Hematopoietic multipotent progenitor cell treated with erythropoietin and hydrocortisone succinate and interleukin-3 and kit ligand, for 15 days (in vitro differentiated cells): ENCODE results near the gene FOXP4.

Source experiments
- DNase-seq: peaks from one replicate; pipeline ENCODE4 v3.0.0-alpha.2; 2015; ENCODE audit warnings: low spot score

Gene FOXP4

GRCh38 chr6:41646026-41646795 lies 100.0 kb downstream of the FOXP4 start:
- no peak for DNase-seq

GRCh38 chr6:41647061-41647511 lies 100.9 kb downstream of the FOXP4 start:
- DNase-seq, result no peak

GRCh38 chr6:41648070-41648585 lies 101.9 kb downstream of the FOXP4 start:
- no peak for DNase-seq

- DNase-seq, result no peak
Observed at GRCh38 chr6:41648921-41649320, 102.7 kb downstream of the FOXP4 start.

- DNase-seq, result no peak
Observed at GRCh38 chr6:41649596-41649995, 103.4 kb downstream of the FOXP4 start.

DNA sequence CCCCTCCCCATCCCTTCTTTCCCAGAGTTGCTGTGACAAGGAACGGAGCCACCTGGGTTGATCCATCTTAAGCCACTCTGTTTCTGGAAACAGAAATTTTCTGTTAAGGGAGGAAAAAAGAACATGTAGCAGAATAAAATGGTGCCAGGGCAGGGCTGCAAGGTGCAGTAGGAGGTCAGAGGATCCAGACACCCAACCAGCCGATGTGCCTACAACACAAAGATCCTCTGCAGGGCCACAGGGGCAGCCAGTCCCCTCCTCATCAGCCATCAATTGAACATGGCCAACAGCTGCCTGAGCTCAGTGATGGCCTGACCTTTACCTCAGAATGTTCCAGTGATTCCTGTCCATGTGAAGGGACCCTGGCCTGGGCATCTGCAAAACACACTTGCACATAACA lies 103.9 kb downstream of the FOXP4 start:
- DNase-seq, result no peak

DNA sequence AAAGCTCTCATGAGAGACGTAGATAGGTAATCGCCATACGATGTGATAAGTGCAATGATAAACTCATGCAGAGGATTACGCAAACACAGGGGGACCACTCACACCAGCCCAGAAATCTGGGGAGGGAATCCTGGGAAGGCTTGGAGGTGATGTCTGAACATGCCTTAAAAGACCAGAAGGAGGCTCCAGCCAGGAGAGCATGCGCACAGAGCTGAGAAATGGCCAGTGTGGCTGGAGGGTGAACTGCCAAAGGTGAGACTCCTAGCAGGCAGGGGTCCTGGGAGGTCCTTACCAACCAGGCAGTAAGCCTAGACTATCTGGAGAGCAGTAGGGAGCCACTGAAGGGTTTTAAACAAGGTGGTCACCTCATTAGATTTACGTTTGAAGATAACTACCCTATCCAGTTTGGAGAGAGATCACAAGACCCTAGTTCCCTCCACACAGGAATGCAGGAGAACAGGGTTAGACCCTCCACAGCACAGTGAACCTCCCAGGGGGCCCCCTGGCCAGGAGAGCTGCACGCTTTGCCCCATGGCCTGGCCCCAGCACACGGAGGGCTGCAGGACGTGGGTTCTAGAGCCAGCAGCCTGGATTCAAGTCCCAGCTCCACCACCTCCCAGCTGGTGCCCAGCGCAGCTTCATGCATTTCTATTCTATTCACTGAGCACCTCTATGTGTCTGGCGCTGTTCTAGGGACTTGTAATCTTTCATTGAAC lies 105.2 kb downstream of the FOXP4 start:
- DNase-seq, result no peak
